Activated CD4-positive, alpha-beta T cell treated with anti-CD3 and anti-CD28 coated beads for 24 hours (primary cell): ENCODE data around the gene HEG1.

ENCODE experiments used
- DNase-seq, 2 donors: peaks; one replicate each; pipeline ENCODE4 v3.0.0-alpha.2; 2020; ENCODE audit warnings: low read depth in 2 of 2

Gene HEG1

DNA sequence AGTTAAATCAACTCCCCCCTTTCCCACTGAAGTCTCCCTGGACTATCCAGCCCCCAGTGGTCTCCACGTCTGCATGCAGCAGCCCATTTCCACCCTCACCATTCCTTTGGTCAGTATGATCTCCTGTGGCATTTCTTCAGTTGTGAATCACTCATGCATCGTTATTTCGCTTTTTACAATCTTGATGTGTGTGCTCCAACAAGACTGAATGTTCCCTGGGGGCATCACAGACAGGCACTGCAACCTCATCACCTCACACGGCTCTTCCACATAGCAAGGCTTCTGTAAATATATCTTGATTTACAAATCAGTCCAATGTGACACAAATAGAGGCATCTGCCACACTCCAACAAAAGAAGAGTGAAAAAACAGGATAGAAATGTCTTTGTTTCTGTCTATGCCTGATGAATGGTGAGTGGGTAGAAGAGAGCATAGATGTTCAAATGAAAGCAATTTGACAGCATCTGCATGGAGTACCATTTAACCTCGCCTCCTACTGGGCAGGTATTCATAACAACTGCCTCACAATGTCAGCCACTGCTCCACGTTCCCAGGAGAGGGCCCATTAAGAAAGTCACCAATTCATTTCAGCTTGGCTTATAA is 5.2 kb downstream of the HEG1 start:
- DNase-seq, result no peak

GRCh38 chr3:125048282-125048681 is 7.5 kb downstream of the HEG1 start:
- no peak for DNase-seq

DNA sequence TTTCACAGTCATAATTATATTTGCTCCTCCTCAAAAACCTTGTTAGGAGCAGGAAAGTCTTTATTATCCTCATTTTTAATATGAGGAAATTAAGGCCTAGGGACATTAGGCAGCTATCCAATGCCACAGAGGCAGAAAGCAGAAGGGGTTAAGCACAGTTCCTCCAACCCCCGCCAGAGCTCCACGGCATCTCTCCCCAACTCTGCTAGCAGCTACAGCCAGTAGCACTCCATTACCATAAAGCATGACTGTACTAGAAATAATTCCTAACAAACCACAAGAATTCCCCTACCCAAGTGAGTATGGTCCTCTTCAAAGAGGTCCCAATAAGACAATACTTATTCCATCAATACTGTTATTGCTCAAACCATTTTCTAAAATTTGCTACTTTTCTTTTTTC is 9.8 kb downstream of the HEG1 start:
- DNase-seq, result no peak

DNA sequence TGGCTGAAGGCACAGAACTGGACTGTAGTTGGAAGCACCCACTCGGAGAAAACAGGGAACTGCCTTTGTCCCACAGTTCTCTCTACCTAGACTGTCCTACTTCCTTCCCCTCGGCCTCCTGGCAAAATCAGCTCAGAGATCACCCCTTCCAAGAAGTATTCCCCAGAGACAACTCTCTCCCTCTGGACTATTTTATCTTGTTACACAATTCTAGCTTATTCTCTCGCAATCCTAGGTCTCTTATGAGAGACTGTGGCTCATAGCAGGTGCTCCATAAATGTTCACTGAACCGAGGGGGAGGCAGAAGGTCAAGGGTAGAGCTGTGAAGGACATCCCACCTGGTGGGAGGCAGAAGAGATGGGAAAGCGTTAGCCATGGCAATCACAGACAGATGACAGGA is 10.6 kb downstream of the HEG1 start:
- no peak for DNase-seq

- no peak for DNase-seq
These were observed 12.1 kb downstream of the HEG1 start for GRCh38 chr3:125043599-125044151.

DNA sequence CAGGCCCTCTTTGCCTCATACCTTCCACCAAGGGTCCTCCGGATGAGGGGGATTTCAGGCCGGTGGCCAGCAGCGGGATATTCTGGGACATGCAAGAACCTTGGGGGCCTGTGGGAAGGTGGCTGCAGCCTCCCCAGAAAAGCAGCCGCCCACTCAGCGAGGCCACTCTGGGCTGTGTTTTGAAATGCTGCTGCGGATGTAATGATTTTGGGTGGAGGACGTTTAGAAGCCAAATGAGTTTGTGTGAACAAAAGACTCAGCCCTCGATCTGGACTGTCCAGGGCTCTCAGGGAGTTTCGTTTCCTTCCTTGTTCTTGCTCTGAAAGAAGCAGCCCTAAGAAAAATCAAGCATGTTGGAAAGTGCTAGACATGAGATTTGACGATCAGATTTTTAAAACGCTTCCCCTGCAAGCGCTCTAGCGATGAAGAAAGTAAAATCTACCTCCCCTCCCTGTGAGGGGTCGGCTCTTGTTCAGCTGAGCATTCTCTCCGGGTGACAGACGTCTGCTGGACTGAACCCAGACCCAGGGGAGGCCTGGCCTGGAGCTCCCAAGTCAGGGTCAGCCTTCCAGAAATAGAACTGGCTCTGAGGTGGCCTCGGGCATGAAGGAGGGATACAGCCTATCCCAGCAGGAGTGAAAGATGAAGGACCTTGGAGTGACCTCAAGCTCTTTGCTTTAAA is 12.9 kb downstream of the HEG1 start:
- no peak for DNase-seq

GRCh38 chr3:125039131-125040100 is 16.4 kb downstream of the HEG1 start:
- no peak for DNase-seq

DNA sequence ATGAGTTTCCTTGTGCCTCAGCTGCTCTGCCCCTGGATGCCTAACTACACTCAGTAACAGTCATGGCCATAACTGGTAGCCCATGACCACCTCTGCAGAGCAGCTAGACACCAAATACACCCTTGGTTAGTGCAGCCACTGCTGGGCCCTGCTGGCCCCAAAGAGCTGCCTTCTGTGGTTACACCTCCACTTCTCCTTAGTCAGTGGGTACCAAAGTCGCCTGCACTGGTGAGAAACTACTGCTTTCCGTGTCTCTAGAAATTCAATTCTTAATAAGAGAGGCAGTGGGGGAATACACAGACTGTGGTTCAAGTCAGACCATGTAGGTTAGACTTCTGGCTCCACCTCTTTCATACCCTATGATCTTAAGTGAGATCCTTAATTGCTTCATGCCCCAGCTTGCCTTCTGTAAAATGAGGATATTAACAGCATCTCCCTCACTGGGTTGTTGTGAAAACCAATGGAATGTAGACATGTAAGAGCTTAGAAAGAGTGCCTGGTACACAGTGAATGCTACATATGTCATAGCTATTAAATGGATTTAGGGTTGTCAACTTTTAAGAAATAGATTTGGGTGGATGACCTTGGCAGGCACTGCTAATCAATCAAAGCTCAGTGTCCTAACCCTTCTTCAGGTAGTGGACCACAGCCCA is 18.2 kb downstream of the HEG1 start:
- DNase-seq, result no peak

DNA sequence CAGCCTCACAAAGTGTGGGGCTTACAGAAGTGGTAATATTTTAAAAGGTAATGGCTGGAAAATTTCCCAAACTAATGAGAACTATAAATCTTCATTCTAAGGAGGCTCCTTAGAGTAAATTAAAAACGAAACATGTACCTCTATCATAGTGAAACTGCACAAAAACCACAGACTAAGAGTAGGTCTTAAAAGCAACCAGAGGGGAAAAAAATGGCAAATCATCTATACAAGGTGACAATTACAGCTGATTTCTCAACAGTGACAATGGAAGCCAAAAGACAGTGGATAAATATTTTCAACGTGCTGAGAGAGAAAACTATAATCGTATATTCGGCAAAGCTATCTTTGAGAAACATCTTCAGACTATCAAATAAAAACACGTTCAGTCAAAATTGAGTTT is 20.6 kb downstream of the HEG1 start:
- no peak for DNase-seq

- no peak for DNase-seq
These were observed 22.2 kb downstream of the HEG1 start for GRCh38 chr3:125033616-125034015.

GRCh38 chr3:125033135-125033534 is 22.7 kb downstream of the HEG1 start:
- DNase-seq, result no peak

DNA sequence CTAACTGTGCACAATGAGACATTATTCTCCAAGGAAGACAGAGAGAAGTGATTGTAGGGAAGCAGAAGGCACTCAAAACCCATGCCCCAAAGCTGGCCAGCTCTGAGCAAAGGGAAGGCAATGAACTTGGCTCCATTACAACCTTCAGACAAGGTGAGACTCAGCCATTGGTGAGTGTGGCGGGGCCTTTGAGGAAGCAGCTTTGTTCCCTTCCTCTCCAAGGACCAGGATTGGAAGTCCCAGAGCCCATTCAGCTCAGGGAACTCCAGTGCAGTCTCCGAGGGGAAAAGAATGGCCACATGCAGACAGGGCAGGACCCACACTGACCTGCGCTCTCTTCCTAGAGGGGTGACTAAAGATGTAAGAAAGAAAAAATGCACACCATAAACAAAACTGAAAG is 23.1 kb downstream of the HEG1 start:
- DNase-seq, result no peak

DNA sequence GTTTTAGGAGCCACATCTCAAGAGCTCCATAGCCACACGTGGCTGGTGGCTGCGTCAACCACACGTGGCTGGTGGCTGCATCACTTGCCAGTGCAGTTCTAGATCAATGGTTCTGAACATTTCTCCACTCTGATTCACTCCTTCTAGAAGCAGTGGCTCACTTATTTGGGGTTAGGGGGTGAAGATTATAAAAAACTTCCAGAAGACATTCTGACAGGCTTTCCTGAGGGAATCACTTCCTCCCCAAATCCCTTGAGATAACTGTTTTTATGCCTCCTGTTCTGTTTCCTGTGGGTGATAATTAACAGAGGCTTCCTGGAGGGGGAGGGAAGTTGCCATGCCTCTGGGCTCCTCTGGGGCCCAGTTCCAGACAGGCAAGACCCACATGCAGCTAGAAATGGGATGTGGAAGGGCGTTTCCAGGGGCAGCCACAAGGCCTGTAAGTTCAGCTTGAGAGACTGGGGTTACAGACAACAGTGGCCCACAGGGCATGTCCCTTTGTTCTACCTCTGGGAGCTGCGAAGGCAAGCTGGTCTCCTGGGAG is 23.6 kb downstream of the HEG1 start:
- no peak for DNase-seq

- no peak for DNase-seq
These were observed 24.3 kb downstream of the HEG1 start for GRCh38 chr3:125031544-125031943.

GRCh38 chr3:125028657-125029056 is 27.1 kb downstream of the HEG1 start:
- no peak for DNase-seq

GRCh38 chr3:125025642-125026041 is 30.2 kb downstream of the HEG1 start:
- DNase-seq, result no peak

DNA sequence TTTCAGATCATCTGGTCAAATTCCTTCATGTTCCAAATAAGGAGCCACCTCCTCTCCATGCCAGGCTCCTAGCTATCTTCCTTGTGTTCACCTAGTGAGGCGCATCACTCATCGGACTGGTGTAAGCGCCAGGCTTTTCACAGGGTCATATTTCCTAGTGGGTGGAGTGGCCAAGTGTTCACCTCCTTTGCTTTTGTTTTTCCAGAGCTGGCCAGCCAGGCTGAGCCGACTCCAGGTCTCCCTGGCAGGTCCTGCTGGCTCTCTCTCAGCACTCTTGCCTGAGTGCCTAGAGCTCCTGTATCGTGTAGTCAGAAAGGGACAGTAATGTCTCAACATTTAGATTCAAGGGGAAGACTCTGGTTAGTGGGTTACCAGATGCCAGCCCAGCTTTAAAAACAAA is 31.0 kb downstream of the HEG1 start:
- DNase-seq, result no peak

DNA sequence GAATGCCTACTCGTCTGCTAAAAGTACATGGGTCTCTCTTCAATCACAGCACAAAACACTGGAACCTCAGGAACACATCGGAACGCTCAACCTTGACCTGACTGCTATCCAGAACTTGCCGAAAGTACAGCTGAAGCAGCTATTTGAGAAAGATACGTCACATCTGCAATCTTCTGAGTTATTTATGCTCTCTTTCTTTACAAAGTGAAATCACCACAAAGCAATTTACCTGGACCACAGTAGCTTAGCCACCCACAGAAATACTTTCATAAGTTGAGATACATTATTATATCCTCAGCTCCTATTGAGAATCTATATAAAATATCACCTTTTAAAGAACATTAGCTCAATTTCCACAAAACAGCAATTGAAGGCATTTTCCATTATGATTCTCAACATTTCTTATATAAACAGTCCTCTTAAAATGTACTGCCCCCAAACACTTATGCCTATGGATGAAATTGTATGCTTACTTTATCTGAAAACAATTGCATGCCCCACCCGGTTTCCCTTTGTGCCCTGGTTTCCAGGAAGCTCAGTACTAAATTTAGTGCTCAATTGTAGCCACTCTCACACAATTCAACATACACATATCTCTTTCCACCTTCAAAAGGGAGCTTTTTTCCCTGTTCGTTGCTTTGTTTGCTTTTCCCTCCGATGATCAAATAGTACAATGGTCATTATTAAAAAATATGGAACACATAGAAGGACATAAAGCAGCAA is 31.8 kb downstream of the HEG1 start:
- DNase-seq, result no peak

- no peak for DNase-seq
These were observed 33.6 kb downstream of the HEG1 start for GRCh38 chr3:125022206-125022605.

DNA sequence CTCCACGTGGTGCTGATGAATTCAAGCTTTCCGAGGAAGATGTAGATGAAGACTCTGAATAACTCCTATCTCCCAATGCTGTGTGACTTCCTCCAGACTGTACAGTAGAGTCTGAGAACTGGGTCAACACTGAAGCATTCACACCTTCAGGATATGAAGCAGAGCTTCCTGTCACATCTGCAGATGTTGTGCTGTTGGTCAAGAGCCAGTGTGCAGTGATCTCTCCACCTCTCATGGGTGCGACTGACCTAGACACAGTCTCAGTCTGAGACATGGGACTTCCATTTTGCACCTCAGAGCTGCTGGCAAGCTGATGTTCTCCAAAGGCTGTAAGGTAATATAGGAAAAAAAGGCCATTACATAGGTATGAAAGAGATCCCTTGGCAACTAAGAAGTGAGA is 36.5 kb downstream of the HEG1 start:
- DNase-seq, result no peak

GRCh38 chr3:125017406-125017805 is 38.4 kb downstream of the HEG1 start:
- no peak for DNase-seq
